B cell (primary cell): Measurements from ENCODE around the gene ABCA6.

ENCODE experiments used
- EZH2 ChIP-seq: IDR thresholded peaks from 2 replicates; pipeline ENCODE4 v1.6.1; 2012; ENCODE audit warnings: borderline replicate concordance, low read depth, mild to moderate bottlenecking, moderate library complexity, low read length; ENCODE audit not compliant: insufficient read depth, poor library complexity, severe bottlenecking
- TF ChIP-seq, protein P1 (sequence below): fragments of 200-600 bp; IDR thresholded peaks from one replicate; pipeline ENCODE4 v1.8.0; 2022; ENCODE audit warnings: antibody characterized with exemption, mild to moderate bottlenecking

DNA sequence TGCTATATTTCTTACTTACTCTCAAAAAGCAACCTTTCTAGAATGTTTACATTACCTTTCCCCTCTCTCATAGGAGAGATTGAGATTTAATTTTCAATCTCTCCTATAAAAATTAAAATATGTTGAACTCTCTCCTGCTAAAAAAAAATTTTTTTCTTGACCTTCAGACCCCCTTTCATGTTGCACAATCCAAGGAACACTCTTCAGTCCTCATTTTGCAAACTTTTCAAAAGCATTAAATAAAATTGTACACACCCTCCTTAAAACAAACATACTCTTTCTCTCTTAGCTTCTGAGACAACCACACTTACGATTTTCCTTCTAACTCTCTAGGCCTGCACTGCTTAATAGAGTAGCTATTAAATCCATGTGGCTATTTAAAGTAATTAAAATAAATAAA is 8.6 kb upstream of the ABCA6 start:
- TF ChIP-seq, protein P1, sequence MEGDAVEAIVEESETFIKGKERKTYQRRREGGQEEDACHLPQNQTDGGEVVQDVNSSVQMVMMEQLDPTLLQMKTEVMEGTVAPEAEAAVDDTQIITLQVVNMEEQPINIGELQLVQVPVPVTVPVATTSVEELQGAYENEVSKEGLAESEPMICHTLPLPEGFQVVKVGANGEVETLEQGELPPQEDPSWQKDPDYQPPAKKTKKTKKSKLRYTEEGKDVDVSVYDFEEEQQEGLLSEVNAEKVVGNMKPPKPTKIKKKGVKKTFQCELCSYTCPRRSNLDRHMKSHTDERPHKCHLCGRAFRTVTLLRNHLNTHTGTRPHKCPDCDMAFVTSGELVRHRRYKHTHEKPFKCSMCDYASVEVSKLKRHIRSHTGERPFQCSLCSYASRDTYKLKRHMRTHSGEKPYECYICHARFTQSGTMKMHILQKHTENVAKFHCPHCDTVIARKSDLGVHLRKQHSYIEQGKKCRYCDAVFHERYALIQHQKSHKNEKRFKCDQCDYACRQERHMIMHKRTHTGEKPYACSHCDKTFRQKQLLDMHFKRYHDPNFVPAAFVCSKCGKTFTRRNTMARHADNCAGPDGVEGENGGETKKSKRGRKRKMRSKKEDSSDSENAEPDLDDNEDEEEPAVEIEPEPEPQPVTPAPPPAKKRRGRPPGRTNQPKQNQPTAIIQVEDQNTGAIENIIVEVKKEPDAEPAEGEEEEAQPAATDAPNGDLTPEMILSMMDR = no peak
- no peak for TF ChIP-seq EZH2
